Activated T-helper 9 cell treated with anti-CD3 and anti-CD28 coated beads, Interleukin-2, amount 50 U/mL, for 16 hours (primary cell): ENCODE data around the gene TTLL3.
"Not testable (repeated sequence)": the region's sequence is repeated elsewhere in the genome, so short reads cannot be mapped to it uniquely, and the experiment has no call there.

Experiments
- DNase-seq: peaks from one replicate; pipeline ENCODE4 v3.0.0-alpha.2; 2020; ENCODE audit warnings: low read depth

Gene TTLL3, protein sequence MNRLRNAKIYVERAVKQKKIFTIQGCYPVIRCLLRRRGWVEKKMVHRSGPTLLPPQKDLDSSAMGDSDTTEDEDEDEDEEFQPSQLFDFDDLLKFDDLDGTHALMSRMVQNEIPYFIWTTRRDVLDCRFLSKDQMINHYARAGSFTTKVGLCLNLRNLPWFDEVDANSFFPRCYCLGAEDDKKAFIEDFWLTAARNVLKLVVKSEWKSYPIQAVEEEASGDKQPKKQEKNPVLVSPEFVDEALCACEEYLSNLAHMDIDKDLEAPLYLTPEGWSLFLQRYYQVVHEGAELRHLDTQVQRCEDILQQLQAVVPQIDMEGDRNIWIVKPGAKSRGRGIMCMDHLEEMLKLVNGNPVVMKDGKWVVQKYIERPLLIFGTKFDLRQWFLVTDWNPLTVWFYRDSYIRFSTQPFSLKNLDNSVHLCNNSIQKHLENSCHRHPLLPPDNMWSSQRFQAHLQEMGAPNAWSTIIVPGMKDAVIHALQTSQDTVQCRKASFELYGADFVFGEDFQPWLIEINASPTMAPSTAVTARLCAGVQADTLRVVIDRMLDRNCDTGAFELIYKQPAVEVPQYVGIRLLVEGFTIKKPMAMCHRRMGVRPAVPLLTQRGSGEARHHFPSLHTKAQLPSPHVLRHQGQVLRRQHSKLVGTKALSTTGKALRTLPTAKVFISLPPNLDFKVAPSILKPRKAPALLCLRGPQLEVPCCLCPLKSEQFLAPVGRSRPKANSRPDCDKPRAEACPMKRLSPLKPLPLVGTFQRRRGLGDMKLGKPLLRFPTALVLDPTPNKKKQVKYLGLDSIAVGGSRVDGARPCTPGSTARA

DNA sequence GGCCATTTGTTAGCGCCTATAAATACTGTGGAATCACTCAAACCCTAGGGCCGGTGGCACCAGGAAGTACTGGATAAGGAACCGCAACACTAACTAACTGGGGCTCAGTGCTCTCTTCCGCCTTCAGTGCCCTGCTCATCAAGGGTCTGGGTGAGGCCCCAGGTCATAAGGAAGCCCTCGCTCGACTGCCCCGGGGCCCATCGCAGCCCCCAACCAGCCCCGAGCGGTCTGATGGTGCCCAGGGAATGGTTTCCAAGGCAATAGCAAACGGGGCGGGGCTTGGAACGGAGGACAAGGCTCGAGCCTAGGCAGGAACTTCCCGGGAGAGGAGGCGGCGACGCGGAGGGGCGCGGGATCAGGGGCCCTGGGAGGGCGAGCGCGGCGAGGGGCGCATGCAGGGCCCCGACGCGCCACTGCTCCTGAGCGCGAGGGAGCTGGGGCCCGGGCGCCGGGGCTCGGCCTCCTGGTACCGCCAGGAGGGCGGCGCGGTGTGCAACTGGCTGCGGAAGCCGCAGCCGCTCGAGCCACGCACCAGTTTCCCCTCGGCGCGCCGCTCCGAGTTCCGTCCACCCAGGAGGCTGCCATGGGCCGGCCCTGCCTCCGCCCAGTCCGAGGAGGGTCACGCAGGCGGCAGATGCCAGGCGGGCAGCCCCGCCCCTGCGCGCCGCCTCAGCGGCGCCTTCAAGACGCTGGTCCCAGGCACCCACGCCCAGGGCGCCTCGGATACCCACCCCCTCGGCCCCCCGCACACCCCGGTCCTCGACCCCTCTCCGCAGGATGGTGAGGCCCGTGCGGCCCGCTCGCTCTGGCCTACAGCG lies at the start of gene TTLL3:
TSS of gene TTLL3 (plus strand) at position 648 of the 818 bp plus-strand sequence. CDS start 400 bp downstream, outside the sequence.
- peak; percentile 29 for DNase-seq

DNA sequence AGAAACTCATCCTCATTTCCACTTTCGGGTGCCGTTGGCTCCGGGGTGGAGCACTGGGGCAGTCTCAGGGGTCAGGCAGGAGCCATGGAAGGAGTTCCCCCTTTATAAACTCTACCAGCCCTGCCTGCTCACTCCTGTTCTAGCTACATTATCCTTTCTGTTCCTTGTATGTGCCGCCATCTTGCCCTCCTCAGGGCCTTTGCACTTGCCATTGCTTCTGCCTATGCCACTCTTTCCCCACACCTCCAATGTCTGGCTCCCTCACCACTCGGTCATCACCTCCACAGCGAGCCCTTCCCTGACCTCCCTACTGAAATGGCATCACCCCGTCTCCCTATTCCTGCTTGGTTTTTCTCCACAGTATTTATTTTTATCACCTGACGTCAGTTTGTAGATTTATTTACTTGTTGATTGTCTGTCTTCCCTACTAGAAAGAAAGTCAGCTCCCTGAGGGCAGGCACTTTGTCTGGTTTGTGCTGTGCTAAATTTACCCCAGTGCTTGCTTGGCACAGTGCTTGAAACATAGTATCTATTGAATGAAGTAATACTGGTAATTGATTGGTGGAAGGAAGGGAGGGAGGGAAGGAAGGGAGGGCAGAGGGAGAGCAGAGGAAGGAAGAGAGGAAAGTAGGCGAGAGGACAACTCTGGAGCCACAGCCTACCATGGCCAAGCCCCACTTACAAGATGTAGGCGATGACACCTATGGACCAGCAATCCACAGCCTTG lies 49.1 kb upstream of the TTLL3 start:
- no peak for DNase-seq

DNA sequence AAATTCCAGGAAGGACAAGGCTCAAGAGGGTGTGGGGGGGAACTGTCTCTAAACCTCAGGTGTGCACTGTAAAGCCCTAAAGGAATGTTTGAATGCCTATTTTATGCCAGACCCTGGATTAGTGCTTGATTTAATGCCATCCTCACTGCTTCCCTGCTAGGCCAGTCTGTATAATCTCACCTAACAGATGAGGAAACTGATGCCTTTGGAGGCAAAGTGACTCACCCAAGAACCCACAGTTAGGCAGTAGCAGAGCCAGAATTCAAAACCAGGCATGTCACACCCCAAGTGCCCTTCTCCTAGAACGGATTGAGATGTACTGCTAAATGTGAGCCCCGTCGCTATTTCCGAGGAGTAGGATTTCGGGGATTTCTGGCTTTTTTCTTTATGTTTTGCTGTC lies 48.1 kb upstream of the TTLL3 start:
- DNase-seq: no peak

DNA sequence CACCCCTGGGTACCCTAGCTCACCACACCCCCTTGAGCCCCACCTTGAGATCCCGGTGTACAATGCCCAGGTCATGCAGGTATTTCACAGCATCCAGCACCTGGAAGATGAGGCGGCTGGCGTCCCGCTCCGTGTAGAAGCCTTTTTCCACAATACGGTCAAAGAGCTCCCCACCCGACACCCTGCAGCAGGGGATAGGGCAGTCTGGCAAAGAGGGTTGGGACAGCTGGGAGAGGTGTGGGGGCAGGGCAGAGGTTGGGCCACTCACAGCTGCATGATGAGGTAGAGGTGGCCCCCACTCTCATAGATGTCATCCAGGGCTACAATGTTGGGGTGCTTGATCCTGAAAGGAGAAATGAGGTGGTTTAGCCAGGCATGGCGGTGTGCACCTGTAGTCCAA lies 47.2 kb upstream of the TTLL3 start:
- DNase-seq: no peak

DNA sequence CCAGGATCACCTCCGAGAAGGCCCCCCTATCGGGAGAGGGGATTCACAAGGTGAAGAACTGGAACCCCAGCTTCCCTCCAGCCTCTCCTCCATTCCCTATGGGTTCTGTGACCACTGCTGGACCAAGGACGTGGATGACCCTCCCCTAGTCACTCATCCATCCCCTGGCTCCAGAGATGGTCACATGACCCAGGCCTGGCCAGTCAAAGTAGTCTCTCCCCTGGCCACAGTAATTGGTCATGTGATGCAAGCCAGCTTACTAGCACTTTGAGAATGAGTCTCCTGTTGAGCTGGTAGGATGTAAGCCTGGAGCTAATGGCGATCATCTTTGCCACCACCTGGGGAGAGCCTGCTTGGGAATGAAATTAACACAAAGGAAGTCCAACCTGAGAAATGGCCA lies 44.2 kb upstream of the TTLL3 start:
- DNase-seq: no peak

DNA sequence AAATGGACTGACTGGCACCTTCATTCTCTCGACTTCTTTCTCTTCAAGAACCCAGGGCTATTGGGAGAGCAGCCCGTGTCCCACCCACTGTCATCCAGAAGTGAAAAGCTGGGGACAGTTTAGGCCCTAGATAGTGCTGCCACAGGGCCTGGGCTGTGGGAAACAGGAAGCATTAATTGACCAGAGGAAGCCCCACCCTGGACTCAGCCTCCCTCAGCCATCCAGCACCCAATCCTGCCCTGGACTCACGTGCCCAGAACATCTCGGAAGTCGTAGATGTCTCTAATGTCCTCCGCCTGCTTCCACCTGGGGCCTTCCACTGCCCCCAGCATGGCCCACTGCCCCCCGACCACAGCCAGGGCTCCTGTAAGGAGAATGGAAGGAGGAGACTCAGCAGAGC lies 42.6 kb upstream of the TTLL3 start:
- no peak for DNase-seq

DNA sequence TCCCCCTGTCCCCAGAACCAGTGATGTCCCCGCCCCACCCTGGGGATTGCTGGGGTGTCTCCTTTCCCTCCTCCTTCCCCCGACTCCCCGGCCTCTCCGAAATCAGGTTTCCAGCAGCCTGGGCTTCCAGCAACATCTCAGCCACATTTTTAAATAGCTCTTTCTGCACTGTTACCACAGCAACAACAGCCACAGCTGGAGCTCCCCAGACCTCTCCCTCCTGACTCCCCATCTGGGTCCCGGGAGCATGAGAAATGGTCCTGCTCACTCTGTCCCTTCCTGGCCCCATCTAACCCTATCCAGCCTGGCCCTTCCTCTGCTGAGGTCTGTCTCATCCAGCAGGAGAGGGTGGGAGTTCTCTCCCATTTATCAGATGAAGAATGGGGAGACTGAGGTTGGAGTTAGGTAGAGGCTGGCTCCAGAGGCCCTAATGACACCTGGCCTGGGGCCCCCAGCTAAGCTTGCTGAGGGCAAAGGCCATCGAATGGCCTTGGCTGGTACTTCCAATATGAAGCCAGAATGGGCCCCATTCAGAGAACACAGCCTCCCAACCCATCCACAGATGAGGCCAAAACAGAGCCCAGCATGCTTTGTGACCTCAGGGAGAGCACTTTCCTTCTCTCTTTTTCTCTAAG lies 41.8 kb upstream of the TTLL3 start:
- no peak for DNase-seq

DNA sequence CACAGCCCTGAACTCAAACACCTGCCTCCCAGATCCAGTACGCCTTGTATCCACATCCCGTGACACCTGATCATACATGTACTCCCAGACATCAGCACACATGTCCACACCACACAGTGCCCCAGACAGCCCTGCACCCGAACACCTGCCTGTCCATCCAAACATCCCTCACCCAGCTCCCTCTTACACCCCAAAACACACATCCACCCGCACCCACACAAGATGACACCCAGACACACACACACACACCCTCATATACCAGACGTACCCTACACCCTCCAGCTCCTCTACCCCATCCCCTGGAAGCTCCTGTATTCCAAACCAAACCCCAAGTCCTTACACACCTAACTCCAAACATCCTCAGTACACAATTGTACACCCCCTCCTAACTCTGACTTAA lies 41.0 kb upstream of the TTLL3 start:
- no peak for DNase-seq

DNA sequence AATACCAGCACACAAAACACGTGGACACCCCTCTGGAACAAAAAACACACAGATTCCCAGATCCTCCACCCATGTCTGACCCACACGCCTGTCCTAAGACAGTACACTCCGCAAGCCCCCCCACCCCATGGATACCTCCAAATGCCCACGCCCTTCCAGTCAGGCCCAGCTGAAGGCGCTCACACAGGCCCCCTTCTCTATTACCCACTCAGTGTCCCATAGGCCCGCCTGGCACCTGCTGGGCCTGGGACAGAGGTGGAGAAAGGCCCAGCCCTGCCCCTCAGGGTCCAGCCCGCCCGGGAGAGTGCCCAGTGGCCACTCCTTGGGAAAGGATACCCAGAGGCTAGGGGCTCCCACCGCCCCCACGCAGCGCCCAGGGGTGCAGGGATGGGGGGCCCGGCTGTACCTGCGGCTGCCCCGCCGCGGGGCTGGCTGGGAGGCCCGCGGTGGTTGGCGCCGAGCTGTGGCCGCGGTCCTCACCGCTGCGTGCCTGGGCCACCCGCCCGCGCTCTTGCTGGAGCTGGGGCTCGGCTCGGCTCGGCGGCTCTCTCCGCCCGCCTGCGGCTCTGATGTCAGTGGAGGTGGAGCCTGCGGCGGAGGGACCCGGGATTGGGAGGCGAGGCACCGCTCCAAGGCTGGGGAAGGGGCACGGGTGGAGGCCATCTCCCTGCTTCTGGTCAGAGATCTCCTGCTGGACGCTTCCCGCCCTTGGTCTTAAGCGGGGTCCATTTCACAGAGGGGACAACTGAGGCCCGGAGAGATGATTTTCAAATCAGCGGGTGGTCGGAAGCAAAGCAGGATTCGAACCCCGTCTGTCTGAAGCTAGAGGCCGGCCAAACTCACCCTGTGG lies 40.4 kb upstream of the TTLL3 start, which contains the start of gene CAMK1:
TSS of gene CAMK1 (minus strand) at position 522 of the 850 bp plus-strand sequence. CDS start 2,198 bp downstream, outside the sequence.
- peak; percentile 52 for DNase-seq

DNA sequence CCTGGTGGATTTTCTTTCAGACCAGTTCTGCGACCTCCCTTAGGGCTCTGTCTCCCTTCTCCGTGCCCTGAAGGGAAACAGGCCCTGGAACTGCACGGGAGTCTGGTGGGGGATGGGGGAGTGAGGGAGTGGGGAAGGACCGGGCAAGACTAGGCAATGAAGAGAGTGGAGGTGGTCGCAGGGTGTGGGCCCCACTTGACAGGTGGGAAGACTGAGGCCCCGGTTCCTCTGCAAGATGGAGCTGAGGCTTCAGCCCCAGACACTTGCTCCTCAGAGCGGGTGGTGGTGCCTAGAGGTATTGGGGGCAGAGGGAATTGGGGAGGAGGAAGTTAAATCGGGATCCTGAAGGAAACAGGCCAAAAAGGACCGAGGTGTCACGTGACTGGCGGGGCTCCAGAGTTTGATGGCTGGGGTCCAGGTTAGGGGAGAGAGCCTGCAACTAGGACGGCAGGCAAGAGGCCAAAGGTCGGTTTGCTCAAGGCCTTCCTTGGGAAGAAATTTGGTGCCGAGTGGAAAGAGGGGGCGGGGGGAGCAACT lies 39.7 kb upstream of the TTLL3 start:
- DNase-seq: no peak

DNA sequence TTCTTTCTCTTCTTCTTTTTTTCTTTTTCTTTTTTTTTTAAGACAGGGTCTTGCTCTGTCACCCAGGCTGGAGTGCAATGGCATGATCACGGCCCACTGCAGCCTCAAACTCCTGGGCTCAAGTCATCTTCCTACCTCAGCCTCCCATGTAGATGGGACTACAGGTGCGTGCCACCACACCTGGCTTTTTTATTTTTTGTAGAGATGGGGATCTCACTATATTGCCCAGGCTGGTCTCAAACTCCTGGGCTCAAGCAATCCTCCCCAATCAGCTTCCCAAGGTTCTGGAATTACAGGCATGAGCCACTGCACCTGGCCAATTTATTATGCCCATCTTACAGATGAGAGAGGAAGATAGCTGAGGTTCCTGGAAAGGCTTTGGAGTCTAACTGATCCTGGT lies 39.1 kb upstream of the TTLL3 start:
- not testable (repeated sequence) for DNase-seq

DNA sequence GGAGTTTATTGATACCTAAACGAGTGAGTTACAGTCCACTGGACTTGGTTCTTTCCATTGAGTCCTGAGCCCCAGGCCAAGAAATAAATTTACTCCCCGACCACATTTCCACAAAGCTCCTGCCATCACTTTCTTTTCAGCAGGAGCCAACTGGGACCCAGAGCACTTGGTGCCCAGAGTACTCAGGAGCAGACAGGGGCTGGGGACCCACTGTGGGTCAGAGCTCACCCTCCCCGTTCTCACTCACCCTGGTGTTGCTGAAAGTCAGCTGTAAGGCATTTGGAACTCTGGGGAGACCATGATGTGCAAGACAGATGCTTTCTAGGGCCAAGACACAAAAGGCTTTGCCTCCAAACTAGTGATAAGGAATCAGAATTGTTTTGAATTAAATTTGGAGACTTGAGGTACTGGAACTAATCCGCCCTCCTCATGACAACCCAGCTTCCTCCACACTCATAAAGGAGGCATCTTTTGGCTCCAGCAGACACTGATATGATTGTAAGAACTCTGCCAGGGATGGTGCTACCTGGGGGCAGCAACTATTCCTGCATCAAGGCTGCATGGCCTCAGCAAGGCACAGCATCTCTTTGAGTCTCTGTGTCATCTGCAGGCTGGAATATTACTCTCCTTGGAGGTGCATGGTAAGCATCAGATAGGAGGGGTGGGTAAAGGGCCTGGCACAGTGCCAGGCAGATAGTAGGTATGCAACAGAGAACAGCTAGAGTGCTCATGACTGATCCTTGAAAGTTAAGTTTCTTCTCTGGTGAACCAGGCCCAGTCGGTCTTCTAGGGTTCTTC lies 33.0 kb upstream of the TTLL3 start:
- no peak for DNase-seq

DNA sequence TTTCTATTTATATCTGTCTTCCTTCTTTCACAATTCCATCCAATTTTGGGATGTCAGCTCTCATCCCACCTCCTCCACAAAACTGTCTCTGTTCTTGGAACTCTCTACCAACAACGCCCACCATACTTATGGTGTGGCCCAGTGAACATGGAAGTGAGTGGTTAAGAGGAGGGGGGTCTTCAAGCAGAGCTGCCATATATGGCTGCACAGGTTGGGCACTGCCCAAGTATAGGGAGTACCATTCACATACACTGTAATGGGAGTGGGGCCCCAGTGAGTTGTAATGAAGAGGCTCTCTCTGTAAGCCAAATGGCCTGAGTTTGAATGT lies 32.4 kb upstream of the TTLL3 start:
- DNase-seq: no peak

DNA sequence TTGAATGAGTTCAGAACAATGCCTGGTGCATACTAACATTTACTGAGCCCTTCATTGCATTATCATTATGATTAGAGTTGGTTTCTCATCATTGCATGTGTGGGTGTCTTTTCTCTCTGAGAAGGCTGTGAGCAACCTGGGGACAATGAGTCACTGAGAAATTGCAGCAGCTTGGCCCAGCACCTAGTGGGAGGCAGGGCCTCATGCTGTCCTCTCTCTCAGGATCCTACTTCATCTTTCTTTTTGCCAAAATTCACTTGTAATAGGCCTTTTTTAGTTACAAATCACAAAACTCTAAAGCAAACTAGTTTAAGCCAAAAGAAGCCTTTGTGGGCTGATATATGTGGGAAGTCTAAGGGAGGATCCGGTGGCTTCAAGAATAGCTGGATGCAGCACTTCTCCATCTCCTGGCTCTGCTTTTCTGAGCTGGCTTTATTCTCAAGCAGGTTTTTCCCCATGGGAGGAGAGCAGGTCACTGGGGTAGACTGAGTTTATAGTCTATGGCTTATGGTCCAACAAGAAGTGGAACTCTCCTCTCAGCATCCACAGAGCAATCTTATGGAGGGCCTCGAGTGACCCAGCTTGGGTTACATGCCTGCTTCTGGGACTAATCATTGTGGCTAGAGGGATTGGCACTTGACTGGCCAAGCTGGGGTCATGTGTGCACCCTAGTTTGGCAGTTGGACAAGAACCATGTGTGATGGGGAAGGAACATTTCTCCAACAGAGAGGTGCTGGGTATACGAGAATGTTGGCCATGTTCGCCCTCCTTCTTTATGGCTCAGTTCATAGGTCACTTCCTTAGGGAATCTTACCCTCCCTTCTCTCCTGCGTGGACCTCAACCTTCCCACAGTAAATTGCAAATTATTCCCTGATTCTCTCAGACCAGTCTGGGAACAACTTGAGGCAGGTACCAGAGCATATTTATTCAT lies 31.7 kb upstream of the TTLL3 start:
- DNase-seq: peak; percentile 51

DNA sequence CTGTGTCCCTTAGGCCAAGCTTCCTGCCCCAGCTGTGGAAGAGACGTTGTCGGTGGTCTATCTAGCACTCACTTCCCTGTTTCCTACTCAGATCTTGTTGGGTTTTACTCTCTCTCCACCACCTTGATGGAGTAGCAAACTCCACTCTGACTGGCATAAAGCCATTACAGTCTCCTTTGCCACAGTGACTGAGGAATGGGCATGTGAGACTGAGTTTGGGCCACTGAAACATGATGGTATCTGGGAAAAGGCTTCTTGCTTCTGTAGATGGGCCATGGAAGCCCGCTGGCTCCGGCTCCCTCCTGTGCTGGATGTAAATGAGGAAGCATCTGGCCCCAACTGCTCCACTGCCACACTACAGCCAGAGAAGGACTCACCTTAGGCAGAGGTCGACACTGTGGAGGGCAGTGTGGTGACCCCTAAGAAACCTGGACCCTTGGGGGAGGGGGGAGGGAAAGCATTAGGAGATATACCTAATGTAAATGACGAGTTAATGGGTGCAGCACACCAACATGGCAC lies 30.9 kb upstream of the TTLL3 start:
- no peak for DNase-seq

DNA sequence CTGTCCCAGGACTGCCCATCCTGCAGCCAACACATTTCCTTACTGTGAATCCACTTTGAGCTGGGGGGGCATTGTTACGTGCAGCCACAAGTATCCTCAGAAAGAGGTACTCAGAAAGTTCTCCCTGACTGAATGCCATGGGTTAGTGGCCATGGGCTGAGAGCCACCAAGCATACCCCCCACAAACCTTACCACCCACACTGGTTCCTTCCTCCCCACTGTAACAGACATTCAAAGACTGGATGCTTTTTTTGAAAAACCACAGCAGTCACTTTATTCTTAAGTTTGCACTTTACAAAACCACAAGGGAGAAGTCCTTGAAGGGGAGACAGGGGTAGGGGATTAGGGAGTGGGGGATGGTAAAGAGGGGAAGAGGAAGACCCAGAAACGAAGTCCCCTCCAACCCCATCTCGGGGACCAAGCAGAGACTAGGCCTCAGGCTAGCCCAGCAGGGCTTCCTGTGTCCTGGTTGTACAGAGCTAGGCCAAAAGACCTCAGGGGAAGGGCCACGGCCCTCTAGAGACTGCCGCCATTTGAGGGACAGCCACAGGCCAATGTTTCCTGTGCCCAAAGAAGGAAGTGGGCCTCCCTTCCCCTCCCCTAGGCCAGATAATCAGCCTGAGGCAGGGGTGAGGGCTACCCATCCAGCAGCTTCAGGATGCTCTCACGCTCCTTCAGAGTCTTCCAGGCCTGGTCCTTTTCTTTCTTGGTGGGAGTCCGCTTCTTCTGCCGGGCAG lies 30.2 kb upstream of the TTLL3 start:
- DNase-seq: no peak

DNA sequence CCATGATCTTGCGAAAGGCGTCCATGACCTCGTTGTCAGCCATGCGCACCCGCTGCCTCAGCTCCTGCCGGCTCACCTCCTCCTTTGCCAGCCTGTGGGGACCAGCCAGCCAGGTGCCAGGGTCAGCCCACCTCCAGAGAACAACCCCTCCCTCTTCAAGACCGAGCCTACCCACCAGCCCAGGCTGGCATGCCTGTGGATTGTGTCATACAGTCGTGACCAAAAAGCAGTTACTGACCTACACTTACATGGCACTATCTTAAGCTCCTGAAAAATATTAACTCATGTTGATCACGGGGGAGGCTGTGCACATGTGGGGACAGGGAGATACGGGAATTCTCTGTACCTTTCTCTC lies 29.6 kb upstream of the TTLL3 start:
- DNase-seq: no peak
